ENCODE measurements around the gene DYSF.
A peak's percentile ranks its signal among the peaks of the same experiment; 100 is the strongest.

Gene DYSF

GRCh38 chr2:71706121-71706520 lies 252.8 kb downstream of the DYSF start:
- no peak overlapping the region for H3K4me3 ChIP-seq (ENCODE audit: control insufficient read depth, low read depth, low read length)
- no peak for TF ChIP-seq CTCF (IDR thresholded peaks at IDR 0.05; ENCODE audit: control insufficient read depth, insufficient read depth, low read depth, low read length, missing control alignments)

GRCh38 chr2:71706836-71707235 lies 253.5 kb downstream of the DYSF start:
- no peak for TF ChIP-seq CTCF (IDR thresholded peaks at IDR 0.05; ENCODE audit: control insufficient read depth, insufficient read depth, low read depth, low read length, missing control alignments)
- no peak for DNase-seq (ENCODE audit: low read depth)
- no peak overlapping the region for H3K4me3 ChIP-seq (ENCODE audit: control insufficient read depth, low read depth, low read length)

More at GRCh38 chr2:71706121-71706520, 252.8 kb downstream of the DYSF start:
- DNase-seq (ENCODE audit: low read depth), result no peak

- TF ChIP-seq CTCF (IDR thresholded peaks at IDR 0.05; ENCODE audit: control insufficient read depth, insufficient read depth, low read depth, low read length, missing control alignments), result no peak
- no peak for DNase-seq (ENCODE audit: low read depth)
- no peak overlapping the region for H3K4me3 ChIP-seq (ENCODE audit: control insufficient read depth, low read depth, low read length)
Observed at GRCh38 chr2:71710367-71711132, 257.2 kb downstream of the DYSF start.

- DNase-seq (ENCODE audit: low read depth), result peak; percentile 40
- no peak overlapping the region for H3K4me3 ChIP-seq (ENCODE audit: control insufficient read depth, low read depth, low read length)
Observed at GRCh38 chr2:71711133-71711855, 257.9 kb downstream of the DYSF start.

GRCh38 chr2:71712158-71712818 lies 258.9 kb downstream of the DYSF start:
- no peak for TF ChIP-seq CTCF (IDR thresholded peaks at IDR 0.05; ENCODE audit: control insufficient read depth, insufficient read depth, low read depth, low read length, missing control alignments)
- no peak for DNase-seq (ENCODE audit: low read depth)
- no peak overlapping the region for H3K4me3 ChIP-seq (ENCODE audit: control insufficient read depth, low read depth, low read length)

More at GRCh38 chr2:71711133-71711855, 257.9 kb downstream of the DYSF start:
- TF ChIP-seq CTCF (IDR thresholded peaks at IDR 0.05; ENCODE audit: control insufficient read depth, insufficient read depth, low read depth, low read length, missing control alignments), result no peak

Data from AG09309 (cell line).